Ascending aorta (tissue), 2 donors: Measurements from ENCODE around the gene ENDOD1. TPM values are rescaled to one million over a fixed set of nuclear protein-coding genes. Genes with fewer than 3 reads are reported as not detected.

Experiments
- DNase-seq, 2 donors: peaks; one replicate each; pipeline ENCODE4 v3.0.0-alpha.2; 2019; ENCODE audit warnings: low spot score in 2 of 2
- H3K27ac ChIP-seq, 2 donors: fragments of 200-600 bp; sonication (generic); one replicate each; pipeline ENCODE4 v1.5.1; 2016 to 2017; ENCODE audit warnings: mild to moderate bottlenecking in 1 of 2
- H3K27me3 ChIP-seq: fragments of 200-600 bp; sonication (generic); one replicate; pipeline ENCODE4 v1.5.1; 2017
- H3K36me3 ChIP-seq, 2 donors: fragments of 200-600 bp; sonication (generic); one replicate each; pipeline ENCODE4 v1.5.1; 2016
- H3K4me1 ChIP-seq, 2 donors: fragments of 200-600 bp; sonication (generic); one replicate each; pipeline ENCODE4 v1.5.1; 2016 to 2017; ENCODE audit warnings: mild to moderate bottlenecking in 1 of 2
- H3K4me3 ChIP-seq, 2 donors: fragments of 200-600 bp; sonication (generic); one replicate each; pipeline ENCODE4 v1.5.1; 2016 to 2017; ENCODE audit warnings: mild to moderate bottlenecking in 1 of 2
- H3K9me3 ChIP-seq, 2 donors: fragments of 200-600 bp; sonication (generic); one replicate each; pipeline ENCODE4 v1.5.1; 2016
- CTCF ChIP-seq, 3 experiments: fragments of 200-600 bp in 2 of 3; fragments of 450-650 bp in 1 of 3; sonication (generic) in 2 of 3; IDR thresholded peaks; one replicate each; pipeline ENCODE4 v1.5.1; 2016 to 2019; ENCODE audit warnings: antibody characterized with exemption in 3 of 3, mild to moderate bottlenecking in 1 of 3, moderate library complexity in 1 of 3
- intact Hi-C: fragments of 100-400 bp; cut with DNase I; formaldehyde crosslinking; loops from one replicate; pipeline ENCODE4 v1.15.1; 2023
- total RNA-seq: library from RNA; depleted of rRNA; stranded (reverse); fragments of >200 nt; gene quantifications from one replicate; pipeline ENCODE4 v1.1.0, GENCODE V29; 2016

Gene ENDOD1
- total RNA-seq, 1 donor from 2014 or later, result 60.2 TPM

GRCh38 chr11:95050595-95051202 is 38.9 kb upstream of the ENDOD1 start:
- Histone ChIP-seq H3K27ac (no peak overlapping the region), H3K4me1 (no peaks in the 10 kb centered on the region), H3K9me3 (no peaks in the 10 kb centered on the region), H3K27me3 (no peaks in the 10 kb centered on the region), H3K36me3 (no peaks in the 10 kb centered on the region), H3K4me3 (no peak overlapping the region)
- no peak for DNase-seq
- intact Hi-C loops, result no loop called here
- no peak for TF ChIP-seq CTCF (IDR thresholded peaks at IDR 0.05)

GRCh38 chr11:95054356-95054755 is 35.3 kb upstream of the ENDOD1 start:
- H3K4me1 ChIP-seq, result no peaks in the 10 kb centered on the region
- no peak overlapping the region for H3K4me3 ChIP-seq
- TF ChIP-seq CTCF (IDR thresholded peaks at IDR 0.05), result no peak
- H3K36me3 ChIP-seq, result no peaks in the 10 kb centered on the region
- H3K9me3 ChIP-seq, result no peaks in the 10 kb centered on the region
- no peak overlapping the region for H3K27ac ChIP-seq
- intact Hi-C loops, result no loop called here
- no peaks in the 10 kb centered on the region for H3K27me3 ChIP-seq
- no peak for DNase-seq

GRCh38 chr11:95055283-95055897 is 34.3 kb upstream of the ENDOD1 start:
- no peak overlapping the region for H3K4me3 ChIP-seq
- no peak for TF ChIP-seq CTCF (IDR thresholded peaks at IDR 0.05)
- DNase-seq, result no peak
- intact Hi-C loops, result no loop called here
- no peak overlapping the region for H3K27ac ChIP-seq
- no peaks in the 10 kb centered on the region for H3K9me3 ChIP-seq
- no peaks in the 10 kb centered on the region for H3K27me3 ChIP-seq
- H3K4me1 ChIP-seq, result no peaks in the 10 kb centered on the region
- H3K36me3 ChIP-seq, result no peaks in the 10 kb centered on the region

- H3K9me3 ChIP-seq, result no peaks in the 10 kb centered on the region
- intact Hi-C loops, result no loop called here
- H3K4me3 ChIP-seq, result no peak overlapping the region
- H3K27ac ChIP-seq, result no peak overlapping the region
- no peak for DNase-seq
- TF ChIP-seq CTCF (IDR thresholded peaks at IDR 0.05), result no peak
- H3K27me3 ChIP-seq, result no peaks in the 10 kb centered on the region
- no peaks in the 10 kb centered on the region for H3K4me1 ChIP-seq
- H3K36me3 ChIP-seq, result no peaks in the 10 kb centered on the region
Measured at GRCh38 chr11:95057959-95058358, 31.7 kb upstream of the ENDOD1 start.

GRCh38 chr11:95058621-95059020 is 31.0 kb upstream of the ENDOD1 start:
- H3K9me3 ChIP-seq, result no peaks in the 10 kb centered on the region
- H3K4me3 ChIP-seq, result no peak overlapping the region
- intact Hi-C loops, result no loop called here
- H3K27me3 ChIP-seq, result no peaks in the 10 kb centered on the region
- H3K36me3 ChIP-seq, result no peaks in the 10 kb centered on the region
- H3K4me1 ChIP-seq, result no peaks in the 10 kb centered on the region
- H3K27ac ChIP-seq, result no peak overlapping the region
- TF ChIP-seq CTCF (IDR thresholded peaks at IDR 0.05), result no peak
- DNase-seq, result no peak
